Thyroid gland (tissue), 4 donors: Measurements from ENCODE around the gene CXCR6.

Experiments used
- CTCF ChIP-seq, 6 experiments: fragments of 200-600 bp in 3 of 6; fragments of 450-650 bp in 3 of 6; sonication (generic) in 3 of 6; IDR thresholded peaks; one replicate each; pipeline ENCODE4 v1.5.1; 2016 to 2019; ENCODE audit warnings: antibody characterized with exemption in 6 of 6, mild to moderate bottlenecking in 2 of 6, inconsistent platforms in 1 of 6, moderate library complexity in 1 of 6
- POLR2A ChIP-seq, 2 donors: fragments of 450-650 bp; IDR thresholded peaks; one replicate each; pipeline ENCODE4 v1.6.1; 2017; ENCODE audit warnings: antibody characterized with exemption in 2 of 2, mild to moderate bottlenecking in 2 of 2, moderate library complexity in 1 of 2

GRCh38 chr3:45980229-45980813 is 37.1 kb downstream of the CXCR6 start:
- TF ChIP-seq CTCF (IDR thresholded peaks at IDR 0.05) (no peak), POLR2A (IDR thresholded peaks at IDR 0.05) (no peak)
